SU-DHL-6 (cell line): Measurements from ENCODE around the gene PDE4C.
A peak's percentile ranks its signal among the peaks of the same experiment; 100 is the strongest.

Experiments used
- H2AFZ ChIP-seq: fragments of 200-600 bp; sonication (generic); 2 replicates; pipeline ENCODE4 v1.6.1; 2014; ENCODE audit warnings: low read depth, mild to moderate bottlenecking, moderate library complexity, mixed read lengths, antibody characterized with exemption, low read length; ENCODE audit not compliant: severe bottlenecking
- H3F3A ChIP-seq: fragments of 200-600 bp; shearing (Covaris generic); 2 replicates; pipeline ENCODE4 v1.6.0; 2016; ENCODE audit warnings: antibody characterized with exemption, mild to moderate bottlenecking; ENCODE audit not compliant: insufficient read depth
- H3K27ac ChIP-seq: fragments of 200-600 bp; sonication (generic); 2 replicates; pipeline ENCODE4 v1.5.1; 2016; ENCODE audit warnings: low read depth, mild to moderate bottlenecking, low read length, moderate library complexity, mixed read lengths
- H3K27me3 ChIP-seq: fragments of 200-600 bp; sonication (generic), shearing (Covaris generic); 2 replicates; pipeline ENCODE4 v1.6.0; 2014; ENCODE audit warnings: mild to moderate bottlenecking, low read length
- H3K36me3 ChIP-seq: fragments of 200-600 bp; sonication (generic); 2 replicates; pipeline ENCODE4 v1.6.1; 2014; ENCODE audit warnings: mild to moderate bottlenecking, low read length, mixed read lengths
- H3K4me2 ChIP-seq: fragments of 300-600, 200-600 bp; shearing (Covaris generic), sonication (generic); 2 replicates; pipeline ENCODE4 v1.6.0; 2014; ENCODE audit warnings: low read length, low read depth, mild to moderate bottlenecking; ENCODE audit not compliant: poor library complexity, severe bottlenecking
- H3K4me3 ChIP-seq: fragments of 200-600 bp; sonication (generic); 2 replicates; pipeline ENCODE4 v1.5.1; 2014; ENCODE audit warnings: antibody characterized with exemption, low read length, mild to moderate bottlenecking, mixed read lengths; ENCODE audit not compliant: insufficient read depth, poor library complexity, severe bottlenecking
- H3K79me2 ChIP-seq: fragments of 200-600 bp; sonication (generic); 2 replicates; pipeline ENCODE4 v1.6.1; 2014; ENCODE audit warnings: mild to moderate bottlenecking, low read length, moderate library complexity; ENCODE audit not compliant: insufficient read depth
- H3K9ac ChIP-seq: fragments of 200-600 bp; sonication (generic); 2 replicates; pipeline ENCODE4 v1.7.0; 2014; ENCODE audit warnings: mild to moderate bottlenecking, low read length
- H3K9me2 ChIP-seq: fragments of 200-600 bp; sonication (generic); replicated peaks from 2 replicates; pipeline ENCODE4 v1.6.1; 2014; ENCODE audit warnings: low read length; ENCODE audit not compliant: insufficient read depth
- H3K9me3 ChIP-seq: fragments of 200-600 bp; sonication (generic); 2 replicates; pipeline ENCODE4 v1.6.1; 2014; ENCODE audit warnings: low read length, mixed read lengths; ENCODE audit not compliant: insufficient read depth
- H4K20me1 ChIP-seq: fragments of 200-600 bp; sonication (generic); 2 replicates; pipeline ENCODE4 v1.6.1; 2014; ENCODE audit warnings: low read depth, mild to moderate bottlenecking, antibody characterized with exemption, low read length, moderate library complexity, mixed read lengths
- EZH2phosphoT487 ChIP-seq: fragments of 200-600 bp; sonication (generic), shearing (Covaris generic); conservative IDR thresholded peaks from 2 replicates; pipeline ENCODE4 v1.6.1; 2018; ENCODE audit warnings: mild to moderate bottlenecking, antibody characterized with exemption, low read length, moderate library complexity, mixed read lengths
- TF ChIP-seq, protein P1 (sequence below): fragments of 200-600 bp; sonication (generic); IDR thresholded peaks from one replicate; pipeline ENCODE4 v1.5.1; 2017; ENCODE audit warnings: antibody characterized with exemption, mild to moderate bottlenecking, low read length, moderate library complexity; ENCODE audit not compliant: insufficient read depth, poor library complexity, severe bottlenecking

PDE4C gene

DNA sequence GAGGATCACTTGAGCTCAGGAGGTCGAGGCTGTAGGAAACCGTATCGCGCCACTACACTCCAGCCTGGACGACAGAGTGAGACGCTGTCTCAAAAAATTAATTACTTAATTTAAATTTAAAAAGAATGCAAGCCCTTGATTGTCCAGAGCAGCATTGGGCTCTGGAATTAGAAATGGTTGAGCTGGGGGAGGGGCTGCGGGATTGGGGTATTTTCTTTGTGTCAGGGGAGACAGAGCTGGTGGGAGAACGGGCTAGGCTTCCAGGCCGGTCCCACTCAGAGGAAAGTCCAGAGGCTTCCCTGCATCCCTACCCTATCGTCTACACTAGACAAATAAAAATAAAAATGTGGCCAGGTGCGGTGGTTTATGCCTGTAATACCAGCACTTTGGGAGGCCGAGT, 20.2 kb downstream of the PDE4C start:
- TF ChIP-seq, protein P1, sequence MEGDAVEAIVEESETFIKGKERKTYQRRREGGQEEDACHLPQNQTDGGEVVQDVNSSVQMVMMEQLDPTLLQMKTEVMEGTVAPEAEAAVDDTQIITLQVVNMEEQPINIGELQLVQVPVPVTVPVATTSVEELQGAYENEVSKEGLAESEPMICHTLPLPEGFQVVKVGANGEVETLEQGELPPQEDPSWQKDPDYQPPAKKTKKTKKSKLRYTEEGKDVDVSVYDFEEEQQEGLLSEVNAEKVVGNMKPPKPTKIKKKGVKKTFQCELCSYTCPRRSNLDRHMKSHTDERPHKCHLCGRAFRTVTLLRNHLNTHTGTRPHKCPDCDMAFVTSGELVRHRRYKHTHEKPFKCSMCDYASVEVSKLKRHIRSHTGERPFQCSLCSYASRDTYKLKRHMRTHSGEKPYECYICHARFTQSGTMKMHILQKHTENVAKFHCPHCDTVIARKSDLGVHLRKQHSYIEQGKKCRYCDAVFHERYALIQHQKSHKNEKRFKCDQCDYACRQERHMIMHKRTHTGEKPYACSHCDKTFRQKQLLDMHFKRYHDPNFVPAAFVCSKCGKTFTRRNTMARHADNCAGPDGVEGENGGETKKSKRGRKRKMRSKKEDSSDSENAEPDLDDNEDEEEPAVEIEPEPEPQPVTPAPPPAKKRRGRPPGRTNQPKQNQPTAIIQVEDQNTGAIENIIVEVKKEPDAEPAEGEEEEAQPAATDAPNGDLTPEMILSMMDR = no peak
- no peak for TF ChIP-seq EZH2phosphoT487
- peaks cover 9% of the 10 kb centered on the region for H3F3A ChIP-seq
- no peaks in the 10 kb centered on the region for H3K9me2 ChIP-seq
- H3K9ac ChIP-seq = no peak overlapping the region; the same call in 1 of the 2 replicates
- no peak overlapping the region for H2AFZ ChIP-seq
- H3K9me3 ChIP-seq = no peaks in the 10 kb centered on the region
- H3K27me3 ChIP-seq = no peaks in the 10 kb centered on the region; the same call in 1 of the 2 replicates
- peaks cover 19% of the 10 kb centered on the region for H3K79me2 ChIP-seq
- H3K27ac ChIP-seq = no peak overlapping the region
- no peaks in the 10 kb centered on the region for H3K36me3 ChIP-seq
- peak overlapping the region; percentile 89 for H3K4me2 ChIP-seq
- no peaks in the 10 kb centered on the region for H4K20me1 ChIP-seq
- H3K4me3 ChIP-seq = no peak overlapping the region

DNA sequence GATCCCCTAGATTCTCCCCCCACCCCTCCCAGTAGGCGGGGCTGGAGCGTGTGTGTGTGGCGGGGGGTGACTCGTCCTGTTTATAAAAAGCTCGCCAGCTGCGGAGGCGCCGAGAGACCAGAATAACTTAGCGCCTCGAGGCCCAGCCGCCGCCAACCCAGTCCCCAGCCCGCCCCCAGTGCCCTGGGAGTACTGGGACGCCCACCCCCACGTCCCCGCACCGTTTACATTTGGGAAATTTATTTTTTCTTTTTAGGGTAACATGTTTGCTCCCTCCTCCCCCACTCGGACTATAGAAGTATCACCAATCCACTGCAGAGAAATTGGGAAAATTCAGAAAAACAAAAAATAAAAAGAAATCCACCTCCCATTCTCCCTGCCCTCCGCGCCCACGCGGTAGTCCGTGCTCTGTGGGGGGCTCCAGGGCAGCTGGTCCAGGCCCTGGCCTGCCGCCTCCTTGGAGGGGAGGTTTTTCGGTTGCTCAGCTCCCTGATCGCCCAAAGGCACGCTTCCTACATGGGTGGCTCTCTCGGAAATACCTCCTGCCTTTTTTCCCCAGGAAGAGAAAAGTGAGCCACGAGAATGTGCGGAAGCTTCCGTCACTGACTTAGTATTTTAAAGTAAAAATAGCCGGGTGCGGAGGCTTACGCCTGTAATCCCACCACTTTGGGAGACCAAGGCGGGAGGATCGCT, 20.9 kb downstream of the PDE4C start:
- TF ChIP-seq, protein P1 = no peak
- TF ChIP-seq EZH2phosphoT487 = no peak
- H3K27ac ChIP-seq = peak overlapping the region; percentile 91
- H3K9ac ChIP-seq = peak overlapping the region; percentile 95
- no peaks in the 10 kb centered on the region for H3K9me2 ChIP-seq
- H3F3A ChIP-seq = peaks cover 9% of the 10 kb centered on the region
- no peaks in the 10 kb centered on the region for H3K9me3 ChIP-seq
- H3K36me3 ChIP-seq = no peaks in the 10 kb centered on the region
- H3K4me3 ChIP-seq = peak overlapping the region; percentile 98
- H2AFZ ChIP-seq = no peak overlapping the region
- H3K27me3 ChIP-seq = no peaks in the 10 kb centered on the region; the same call in 1 of the 2 replicates
- peaks cover 19% of the 10 kb centered on the region for H3K79me2 ChIP-seq
- no peaks in the 10 kb centered on the region for H4K20me1 ChIP-seq
- H3K4me2 ChIP-seq = peak overlapping the region; percentile 89

DNA sequence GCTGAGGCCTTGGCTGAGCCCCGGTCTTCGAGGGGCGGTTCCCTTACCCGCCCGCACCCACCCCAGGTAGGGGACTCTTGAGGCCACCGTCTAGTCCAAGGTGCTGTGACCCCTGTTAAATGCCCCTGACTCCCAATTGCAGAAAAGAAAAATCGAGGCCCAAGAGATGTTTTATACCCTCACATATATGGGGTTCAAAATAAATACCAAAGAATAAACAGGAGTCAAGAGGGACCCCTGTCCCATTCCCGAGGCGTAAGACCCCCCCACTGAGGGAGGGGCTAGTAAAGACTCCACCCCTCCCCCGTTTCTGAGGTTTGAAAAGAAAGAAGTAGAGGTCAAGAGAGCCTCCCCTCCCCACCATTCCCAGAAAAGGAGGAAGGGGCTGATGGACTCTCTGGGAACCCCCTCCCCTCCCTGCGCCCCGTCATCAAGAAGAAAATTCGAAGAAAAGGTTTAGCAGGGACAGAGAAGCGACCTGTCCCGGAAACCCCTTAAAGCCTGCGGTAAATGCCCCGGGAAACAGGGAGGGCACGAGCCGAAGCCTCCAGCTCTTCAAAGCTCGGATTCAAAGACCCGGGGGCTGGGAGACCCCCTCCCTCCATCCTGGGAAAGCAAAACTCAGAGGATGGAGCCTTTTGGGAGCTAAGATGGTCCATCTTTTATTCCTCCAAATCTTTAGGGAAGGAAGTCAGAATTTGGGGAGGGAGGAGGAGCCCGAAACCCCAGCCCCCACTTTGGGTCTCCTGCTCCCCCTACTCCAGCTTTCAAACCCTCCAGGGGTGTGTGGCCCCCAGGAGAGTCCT, 21.6 kb downstream of the PDE4C start:
- TF ChIP-seq, protein P1 = no peak
- no peak for TF ChIP-seq EZH2phosphoT487
- H3K9me3 ChIP-seq = no peaks in the 10 kb centered on the region
- peak overlapping the region; percentile 89 for H3K4me2 ChIP-seq
- H3F3A ChIP-seq = peaks cover 9% of the 10 kb centered on the region
- H3K36me3 ChIP-seq = no peaks in the 10 kb centered on the region
- H3K9me2 ChIP-seq = no peaks in the 10 kb centered on the region
- H3K9ac ChIP-seq = peak overlapping the region; percentile 95
- no peaks in the 10 kb centered on the region for H4K20me1 ChIP-seq
- peaks cover 19% of the 10 kb centered on the region for H3K79me2 ChIP-seq
- peak overlapping the region; percentile 62 for H2AFZ ChIP-seq
- H3K27ac ChIP-seq = peak overlapping the region; percentile 91
- no peaks in the 10 kb centered on the region; the same call in 1 of the 2 replicates for H3K27me3 ChIP-seq
- peak overlapping the region; percentile 98 for H3K4me3 ChIP-seq
